GM12801 (cell line): ENCODE results near the gene QSOX1.

Experiments
- TF ChIP-seq, protein P1 (sequence below): IDR thresholded peaks from one replicate; pipeline ENCODE4 v1.5.1; 2011; ENCODE audit warnings: control low read depth; ENCODE audit not compliant: insufficient read length; ENCODE audit errors: extremely low read depth

QSOX1 gene

DNA sequence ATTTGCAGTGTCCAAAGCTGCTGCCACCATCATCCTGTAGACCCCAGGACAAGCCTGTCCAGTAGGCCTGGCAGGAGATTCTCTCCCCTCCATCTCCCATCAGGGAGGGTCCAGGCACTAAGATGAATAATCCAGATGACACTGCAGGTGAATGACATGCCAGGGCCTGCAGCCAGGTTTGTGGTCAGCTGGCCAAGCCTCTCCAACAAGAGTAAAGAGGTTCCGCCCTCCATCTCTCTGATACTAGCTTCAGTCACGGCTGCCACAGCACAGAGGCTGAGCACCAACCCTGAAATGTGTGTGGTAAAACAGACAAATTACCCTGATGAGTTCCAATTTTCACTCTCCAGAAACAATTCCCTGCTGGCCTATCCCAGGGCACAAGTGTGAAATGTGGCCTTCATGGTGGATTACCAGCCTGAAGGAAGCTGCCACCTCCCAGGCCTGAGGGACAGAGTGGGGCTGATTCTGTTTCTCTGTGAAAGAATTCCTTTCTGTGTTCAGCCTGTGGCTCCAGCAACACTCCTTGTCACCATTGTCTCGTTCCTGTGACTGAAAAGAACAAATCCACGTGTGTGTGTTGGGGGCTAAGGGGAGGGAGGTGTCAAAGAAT is 55.4 kb downstream of the QSOX1 start:
- TF ChIP-seq, protein P1, sequence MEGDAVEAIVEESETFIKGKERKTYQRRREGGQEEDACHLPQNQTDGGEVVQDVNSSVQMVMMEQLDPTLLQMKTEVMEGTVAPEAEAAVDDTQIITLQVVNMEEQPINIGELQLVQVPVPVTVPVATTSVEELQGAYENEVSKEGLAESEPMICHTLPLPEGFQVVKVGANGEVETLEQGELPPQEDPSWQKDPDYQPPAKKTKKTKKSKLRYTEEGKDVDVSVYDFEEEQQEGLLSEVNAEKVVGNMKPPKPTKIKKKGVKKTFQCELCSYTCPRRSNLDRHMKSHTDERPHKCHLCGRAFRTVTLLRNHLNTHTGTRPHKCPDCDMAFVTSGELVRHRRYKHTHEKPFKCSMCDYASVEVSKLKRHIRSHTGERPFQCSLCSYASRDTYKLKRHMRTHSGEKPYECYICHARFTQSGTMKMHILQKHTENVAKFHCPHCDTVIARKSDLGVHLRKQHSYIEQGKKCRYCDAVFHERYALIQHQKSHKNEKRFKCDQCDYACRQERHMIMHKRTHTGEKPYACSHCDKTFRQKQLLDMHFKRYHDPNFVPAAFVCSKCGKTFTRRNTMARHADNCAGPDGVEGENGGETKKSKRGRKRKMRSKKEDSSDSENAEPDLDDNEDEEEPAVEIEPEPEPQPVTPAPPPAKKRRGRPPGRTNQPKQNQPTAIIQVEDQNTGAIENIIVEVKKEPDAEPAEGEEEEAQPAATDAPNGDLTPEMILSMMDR: no peak

DNA sequence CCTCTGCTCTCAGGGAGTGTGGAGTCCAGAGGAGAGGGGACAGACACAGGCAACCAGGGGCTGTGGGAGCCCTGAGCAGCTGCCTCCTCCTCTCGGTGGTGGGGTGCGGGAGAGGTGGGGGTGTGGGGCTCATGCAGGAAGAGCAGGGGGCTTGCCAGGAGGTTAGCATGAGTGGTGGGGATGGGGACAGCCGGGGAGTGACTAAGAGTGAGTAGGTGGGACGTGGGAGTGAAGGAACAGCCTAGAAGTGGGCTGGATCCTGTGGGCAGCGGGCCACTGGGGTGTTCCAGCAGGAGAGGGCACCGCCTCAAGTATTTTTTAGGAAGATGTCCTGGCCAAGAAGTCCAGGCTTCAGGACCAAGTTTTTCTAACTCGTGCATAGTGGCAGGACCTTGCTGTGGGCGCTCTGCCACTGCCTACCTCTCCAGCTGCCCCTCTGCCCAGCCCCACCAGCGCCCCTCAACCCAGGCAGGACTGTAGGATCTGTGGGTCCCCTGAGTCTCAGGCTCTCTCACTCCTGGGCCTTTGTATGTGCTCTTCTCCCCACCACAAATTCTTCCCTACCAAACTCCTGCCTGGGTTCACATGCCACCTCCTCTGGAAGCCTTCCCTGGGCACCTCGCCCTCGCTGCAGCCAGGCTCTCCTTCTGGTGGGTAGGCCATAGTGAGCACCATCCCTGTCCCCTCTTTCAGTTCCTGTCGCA is 56.6 kb downstream of the QSOX1 start:
- TF ChIP-seq, protein P1: no peak

DNA sequence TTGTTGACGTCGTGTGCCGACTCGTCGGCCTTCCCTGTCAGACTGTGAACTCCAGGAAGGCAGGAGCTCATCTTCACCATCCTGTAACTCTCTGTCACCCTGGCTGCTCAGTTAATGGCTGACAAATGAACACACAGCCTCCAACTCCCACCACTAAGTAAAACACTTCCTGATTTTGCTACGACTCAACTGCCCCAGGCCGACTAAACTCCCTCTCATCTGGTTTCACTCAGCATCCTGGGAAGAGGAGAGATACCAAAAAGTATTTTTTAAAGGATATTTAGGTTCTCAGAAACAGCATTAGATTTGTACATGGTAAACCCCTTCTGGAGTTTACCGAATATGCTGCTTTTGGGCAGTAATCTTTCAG is 57.2 kb downstream of the QSOX1 start:
- TF ChIP-seq, protein P1: no peak

DNA sequence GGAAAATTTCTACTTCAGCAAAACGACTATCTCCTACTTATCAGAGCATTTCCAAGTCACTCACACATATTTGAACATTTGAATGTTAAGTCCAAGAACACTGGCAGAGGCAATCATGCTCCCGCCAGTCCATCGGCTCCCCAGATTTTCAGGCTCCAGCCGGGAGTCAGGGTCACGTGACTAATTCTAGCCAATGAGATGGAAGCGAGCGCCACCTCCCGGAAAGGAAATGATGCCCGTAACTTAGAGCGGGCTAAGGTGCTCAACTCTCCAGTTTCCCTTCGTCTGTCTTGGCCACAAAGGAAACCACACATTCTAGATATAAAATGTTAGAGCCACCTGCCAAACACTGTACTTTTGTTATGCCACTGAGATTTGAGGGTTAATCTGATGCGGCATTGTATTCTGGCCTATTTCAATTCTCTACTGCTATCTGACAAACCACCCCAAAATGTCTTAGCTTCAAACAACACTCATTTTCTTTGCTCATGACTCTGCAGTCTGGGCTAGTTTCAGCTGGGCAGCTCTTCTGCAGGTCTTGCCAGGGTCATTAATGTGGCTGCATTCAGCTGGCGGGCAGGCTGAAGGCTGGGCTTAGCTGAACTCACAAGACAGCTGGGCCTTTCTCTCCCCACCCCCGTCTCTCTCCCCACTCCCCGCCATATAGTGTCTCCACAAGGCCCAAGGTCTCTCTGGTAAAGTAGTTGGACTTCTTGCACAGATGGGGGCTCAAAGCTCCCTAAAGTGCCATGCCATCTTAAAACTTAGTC is 58.9 kb downstream of the QSOX1 start:
- TF ChIP-seq, protein P1: no peak

DNA sequence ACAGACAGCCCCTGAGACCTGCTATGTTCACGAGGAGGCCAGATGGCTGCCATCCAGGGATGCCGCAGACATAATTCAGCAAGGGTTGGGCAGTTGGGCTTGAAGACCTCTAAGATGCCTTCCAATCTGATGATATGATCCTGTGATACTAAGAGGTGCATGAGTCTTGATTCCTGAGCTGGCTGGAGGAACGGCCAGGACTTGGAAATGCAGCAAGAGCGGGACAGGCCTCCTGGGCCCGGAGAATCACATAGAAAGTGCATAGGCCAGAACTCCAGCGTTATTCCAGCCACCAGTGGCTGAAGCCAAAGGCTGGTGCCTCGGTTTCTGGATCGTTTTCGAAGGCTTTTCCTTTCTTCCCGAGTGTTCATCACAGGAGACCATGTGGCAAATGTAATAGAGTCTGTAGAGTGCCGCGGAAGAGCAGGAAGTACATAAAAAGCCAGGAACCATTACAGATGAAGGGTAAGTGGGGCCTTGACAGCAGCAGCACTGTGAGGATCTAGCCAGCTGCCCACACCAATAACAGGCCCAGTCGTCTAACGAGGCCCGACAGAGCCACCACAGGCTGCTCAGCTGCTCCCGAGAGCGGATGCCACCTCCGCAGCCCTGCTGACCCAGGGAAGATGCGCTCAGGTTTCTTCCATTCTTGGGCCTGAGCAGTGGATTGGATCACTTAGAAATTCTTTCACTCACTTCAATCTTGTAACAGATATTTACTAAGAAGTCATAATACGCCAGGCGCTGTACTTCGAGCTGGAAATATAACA is 61.4 kb downstream of the QSOX1 start:
- TF ChIP-seq, protein P1: no peak

DNA sequence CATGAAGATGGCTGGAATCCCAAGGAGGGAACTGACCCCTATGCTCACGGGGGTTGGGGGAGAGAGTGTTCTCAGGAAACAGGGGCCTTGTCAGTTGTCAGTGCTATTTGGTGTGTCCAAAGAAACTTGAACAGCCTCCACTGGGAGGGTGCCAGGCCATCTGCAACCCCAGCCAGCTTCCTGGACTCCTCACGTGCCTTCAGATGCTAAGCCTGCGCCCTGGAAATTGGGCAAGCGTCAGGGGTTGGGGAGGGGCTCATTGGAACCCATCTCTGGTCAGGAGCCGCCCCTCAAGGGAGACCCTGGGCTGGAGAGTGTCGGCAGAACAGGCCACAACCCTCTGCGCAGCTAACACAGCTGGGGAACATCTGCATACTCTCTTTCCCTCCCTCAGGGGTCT is 62.3 kb downstream of the QSOX1 start:
- TF ChIP-seq, protein P1: no peak
